SK-N-SH (cell line): Measurements from ENCODE around the gene HSBP1.

ENCODE experiments used
- CHD2 ChIP-seq: fragments of 150-350 bp; IDR thresholded peaks from 2 replicates; pipeline ENCODE4 v1.6.1; 2018; ENCODE audit warnings: low read length; ENCODE audit not compliant: partially characterized antibody
- ELF1 ChIP-seq: IDR thresholded peaks from 2 replicates; pipeline ENCODE4 v1.4.0; 2012
- EP300 ChIP-seq, 2 experiments: IDR thresholded peaks; 2 replicates each; pipeline versions ENCODE4 v1.4.0 to v1.6.1; 2012; ENCODE audit warnings: borderline replicate concordance in 1 of 2, low read depth in 1 of 2, low read length in 1 of 2
- FOSL2 ChIP-seq: IDR thresholded peaks from 2 replicates; pipeline ENCODE4 v1.4.0; 2012; ENCODE audit warnings: low read depth, mild to moderate bottlenecking, moderate library complexity, borderline replicate concordance
- GABPA ChIP-seq: IDR thresholded peaks from 2 replicates; pipeline ENCODE4 v1.4.0; 2012; ENCODE audit warnings: low read depth, mild to moderate bottlenecking
- NFIC ChIP-seq: IDR thresholded peaks from 2 replicates; pipeline ENCODE4 v1.4.0; 2012; ENCODE audit warnings: borderline replicate concordance
- RCOR1 ChIP-seq: fragments of 150-350 bp; IDR thresholded peaks from 2 replicates; pipeline ENCODE4 v1.6.1; 2017; ENCODE audit warnings: antibody characterized with exemption, low read length
- RFX5 ChIP-seq: IDR thresholded peaks from 2 replicates; pipeline ENCODE4 v1.6.1; 2012; ENCODE audit warnings: mild to moderate bottlenecking, improper control_type of control experiment, low read length
- SIN3A ChIP-seq: IDR thresholded peaks from 2 replicates; pipeline ENCODE4 v1.6.1; 2012; ENCODE audit warnings: low read depth, mild to moderate bottlenecking, low read length, moderate library complexity, borderline replicate concordance
- SMC3 ChIP-seq: IDR thresholded peaks from 2 replicates; pipeline ENCODE4 v1.6.1; 2012; ENCODE audit warnings: low read depth, low read length, improper control_type of control experiment
- TAF1 ChIP-seq: IDR thresholded peaks from 2 replicates; pipeline ENCODE4 v1.6.1; 2012; ENCODE audit warnings: low read depth, mild to moderate bottlenecking, low read length, moderate library complexity, borderline replicate concordance
- TF ChIP-seq, protein P1 (sequence below): fragments of 200-600 bp; sonication (generic); IDR thresholded peaks from 2 replicates; pipeline ENCODE4 v1.6.1; 2017; ENCODE audit warnings: antibody characterized with exemption, mild to moderate bottlenecking, moderate library complexity
- TF ChIP-seq, protein P2 (sequence below): IDR thresholded peaks from 2 replicates; pipeline ENCODE4 v1.4.0; 2012; ENCODE audit warnings: low read depth

DNA sequence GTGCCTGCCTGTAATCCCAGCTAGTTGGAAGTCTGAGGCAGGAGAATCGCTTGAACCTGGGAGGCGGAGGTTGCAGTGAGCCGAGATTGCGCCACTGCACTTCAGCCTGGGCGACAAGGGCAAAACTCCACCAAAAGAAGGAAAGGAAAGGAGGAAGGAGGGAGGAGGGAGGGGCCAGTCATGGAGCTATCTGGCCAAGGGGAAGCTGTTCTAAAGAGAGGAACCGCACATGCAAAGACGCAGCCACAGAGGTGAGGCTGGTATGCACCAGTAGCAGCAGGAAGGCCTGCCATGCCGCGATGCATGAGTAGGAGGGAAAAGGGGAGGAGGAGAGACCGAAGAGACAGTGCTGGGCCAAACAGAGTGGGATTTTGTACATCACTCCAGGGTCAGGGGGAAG is 35.9 kb downstream of the HSBP1 start:
- TF ChIP-seq, protein P1, sequence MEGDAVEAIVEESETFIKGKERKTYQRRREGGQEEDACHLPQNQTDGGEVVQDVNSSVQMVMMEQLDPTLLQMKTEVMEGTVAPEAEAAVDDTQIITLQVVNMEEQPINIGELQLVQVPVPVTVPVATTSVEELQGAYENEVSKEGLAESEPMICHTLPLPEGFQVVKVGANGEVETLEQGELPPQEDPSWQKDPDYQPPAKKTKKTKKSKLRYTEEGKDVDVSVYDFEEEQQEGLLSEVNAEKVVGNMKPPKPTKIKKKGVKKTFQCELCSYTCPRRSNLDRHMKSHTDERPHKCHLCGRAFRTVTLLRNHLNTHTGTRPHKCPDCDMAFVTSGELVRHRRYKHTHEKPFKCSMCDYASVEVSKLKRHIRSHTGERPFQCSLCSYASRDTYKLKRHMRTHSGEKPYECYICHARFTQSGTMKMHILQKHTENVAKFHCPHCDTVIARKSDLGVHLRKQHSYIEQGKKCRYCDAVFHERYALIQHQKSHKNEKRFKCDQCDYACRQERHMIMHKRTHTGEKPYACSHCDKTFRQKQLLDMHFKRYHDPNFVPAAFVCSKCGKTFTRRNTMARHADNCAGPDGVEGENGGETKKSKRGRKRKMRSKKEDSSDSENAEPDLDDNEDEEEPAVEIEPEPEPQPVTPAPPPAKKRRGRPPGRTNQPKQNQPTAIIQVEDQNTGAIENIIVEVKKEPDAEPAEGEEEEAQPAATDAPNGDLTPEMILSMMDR, result no peak
- TF ChIP-seq RFX5 (no peak), RCOR1 (no peak), SIN3A (no peak), ELF1 (no peak), SMC3 (no peak), GABPA (no peak), CHD2 (no peak), TAF1 (no peak), FOSL2 (no peak), EP300 (IDR thresholded peaks at IDR 0.05; ENCODE audit: borderline replicate concordance in 1 of 2, low read depth in 1 of 2, low read length in 1 of 2) (no peak), NFIC (no peak)
- TF ChIP-seq, protein P2, sequence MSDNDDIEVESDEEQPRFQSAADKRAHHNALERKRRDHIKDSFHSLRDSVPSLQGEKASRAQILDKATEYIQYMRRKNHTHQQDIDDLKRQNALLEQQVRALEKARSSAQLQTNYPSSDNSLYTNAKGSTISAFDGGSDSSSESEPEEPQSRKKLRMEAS, result no peak
